GM18868 (cell line): Measurements from ENCODE around the gene LRRC66.

Source experiments
- ATAC-seq: cut with Tn5 transposase; IDR thresholded peaks from one replicate; pipeline ENCODE4 v1.9.1; 2021; ENCODE audit warnings: mild to moderate bottlenecking, moderate library complexity; ENCODE audit not compliant: unreplicated experiment

LRRC66 gene

DNA sequence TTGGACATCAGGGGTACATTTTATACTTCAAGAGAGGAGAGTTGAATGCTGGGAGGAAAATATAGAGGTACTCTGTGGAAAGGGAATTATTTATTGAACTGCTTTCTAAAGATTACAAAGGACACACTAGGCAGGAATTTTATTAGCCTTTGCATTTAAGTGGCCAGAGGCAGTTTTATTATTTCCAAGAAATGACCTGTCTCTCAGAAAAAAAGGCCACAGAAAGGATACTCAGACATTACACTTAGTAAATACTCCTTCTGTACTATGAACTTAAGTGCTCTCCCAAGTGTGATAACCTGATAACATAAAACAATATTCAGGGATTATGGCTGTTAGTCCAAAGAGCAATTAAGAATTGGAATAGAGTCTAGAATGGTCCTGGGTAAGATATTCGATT is 7.5 kb downstream of the LRRC66 start:
- ATAC-seq = no peak

DNA sequence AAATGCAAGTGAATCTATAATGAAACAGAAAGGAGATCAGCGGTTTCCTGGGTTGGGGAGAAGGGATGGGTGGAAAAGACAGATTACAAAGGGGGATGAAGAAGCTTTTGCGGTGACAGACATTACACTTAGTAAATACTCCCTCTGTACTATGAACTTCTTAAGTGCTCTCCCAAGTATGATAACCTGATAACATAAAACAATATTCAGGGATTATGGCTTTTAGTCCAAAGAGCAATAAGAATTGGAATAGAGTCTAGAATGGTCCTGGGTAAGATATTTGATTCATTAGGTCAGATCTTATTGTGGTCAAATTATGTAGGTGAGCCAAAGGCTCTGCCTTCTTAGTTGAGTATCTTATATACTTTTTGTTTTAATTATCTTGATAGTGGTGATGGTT is 9.2 kb downstream of the LRRC66 start:
- no peak for ATAC-seq

- no peak for ATAC-seq
Observed at GRCh38 chr4:52006887-52007286, 13.3 kb downstream of the LRRC66 start.

DNA sequence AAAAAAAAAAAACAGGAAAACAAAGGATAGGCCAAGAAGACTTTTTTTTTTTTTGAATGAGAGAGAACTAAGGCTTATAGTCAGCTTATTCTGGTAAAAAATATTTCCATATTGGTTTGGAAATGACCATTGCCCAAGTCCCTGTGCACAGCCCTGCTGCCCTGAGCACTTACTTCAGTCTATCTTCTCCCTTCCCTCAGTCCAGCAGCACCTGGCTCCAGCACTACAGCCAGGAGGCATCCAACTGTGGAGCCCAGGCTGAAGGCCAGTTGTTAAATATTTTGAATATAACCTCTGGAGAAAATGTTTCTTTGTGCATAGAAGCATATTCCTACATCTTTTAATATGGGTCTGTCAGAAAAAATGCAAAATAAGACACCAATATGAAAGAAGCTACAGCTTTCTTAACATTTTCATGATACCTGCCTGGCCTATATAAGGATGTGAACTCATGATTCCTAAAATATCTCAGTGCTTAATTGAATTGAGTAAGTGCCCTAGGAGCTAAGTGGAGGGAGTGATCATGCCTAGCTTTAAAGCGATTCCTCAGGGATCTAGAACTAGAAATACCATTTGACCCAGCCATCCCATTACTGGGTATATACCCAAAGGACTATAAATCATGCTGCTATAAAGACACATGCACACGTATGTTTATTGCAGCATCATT is 14.4 kb downstream of the LRRC66 start:
- ATAC-seq = no peak

GRCh38 chr4:52004414-52004813 is 15.7 kb downstream of the LRRC66 start:
- ATAC-seq = no peak

DNA sequence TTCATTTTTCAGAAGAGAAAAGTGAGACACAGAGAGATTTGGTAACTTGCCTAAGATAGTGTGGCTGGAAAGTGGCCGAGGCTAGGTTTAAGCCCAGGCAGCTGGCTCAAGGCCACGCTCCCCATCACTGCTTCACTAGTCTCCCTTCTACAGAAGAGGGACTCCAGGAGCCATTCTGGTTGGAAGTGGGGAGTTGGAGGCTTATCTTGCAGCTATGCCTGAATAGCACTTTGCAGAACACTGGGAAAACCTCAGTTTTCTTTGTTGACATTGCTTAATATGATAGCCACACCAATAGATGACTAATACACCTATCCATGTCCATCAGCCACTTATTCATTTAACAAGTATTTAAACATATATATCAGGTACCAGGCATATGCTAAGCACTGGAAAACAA is 18.5 kb downstream of the LRRC66 start:
- ATAC-seq = no peak

DNA sequence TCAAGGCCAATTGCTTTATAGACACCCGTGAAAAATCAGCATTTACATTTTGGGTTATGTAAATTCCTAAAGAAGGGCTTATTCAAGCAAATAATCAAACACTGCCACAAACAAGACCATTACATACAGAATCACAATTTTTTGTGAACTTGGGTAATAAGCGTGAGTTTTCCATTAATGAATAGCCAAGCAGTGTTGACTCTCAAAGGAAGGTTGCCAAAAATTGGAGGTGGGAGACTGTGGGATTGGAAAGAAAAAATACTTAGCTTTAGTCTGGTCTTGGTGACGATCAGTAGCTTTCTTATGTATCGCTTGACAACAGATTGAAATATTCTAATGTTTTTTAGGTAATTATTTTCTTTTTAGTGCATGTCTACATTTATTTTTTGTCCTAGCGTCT is 20.9 kb downstream of the LRRC66 start:
- no peak for ATAC-seq

- ATAC-seq = no peak
Observed at GRCh38 chr4:51998837-51999236, 21.3 kb downstream of the LRRC66 start.

DNA sequence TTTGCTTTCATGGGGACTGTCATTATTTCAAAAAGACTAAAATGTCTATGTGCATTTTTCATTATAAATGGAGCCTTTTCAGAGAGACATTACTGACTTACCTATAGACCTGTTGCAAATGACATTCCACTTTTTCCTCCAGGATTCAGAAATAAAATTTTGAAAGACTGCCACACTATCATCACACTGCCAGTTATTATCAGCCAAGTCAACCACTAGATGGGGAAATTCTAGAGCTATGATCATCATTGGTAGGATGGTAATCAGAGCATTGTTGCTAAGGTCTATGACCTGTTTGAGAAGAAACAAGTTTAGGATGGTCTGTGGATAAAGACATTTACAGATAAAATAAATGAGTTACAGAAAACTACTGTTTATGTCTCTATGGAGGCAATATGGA is 22.5 kb downstream of the LRRC66 start:
- no peak for ATAC-seq

DNA sequence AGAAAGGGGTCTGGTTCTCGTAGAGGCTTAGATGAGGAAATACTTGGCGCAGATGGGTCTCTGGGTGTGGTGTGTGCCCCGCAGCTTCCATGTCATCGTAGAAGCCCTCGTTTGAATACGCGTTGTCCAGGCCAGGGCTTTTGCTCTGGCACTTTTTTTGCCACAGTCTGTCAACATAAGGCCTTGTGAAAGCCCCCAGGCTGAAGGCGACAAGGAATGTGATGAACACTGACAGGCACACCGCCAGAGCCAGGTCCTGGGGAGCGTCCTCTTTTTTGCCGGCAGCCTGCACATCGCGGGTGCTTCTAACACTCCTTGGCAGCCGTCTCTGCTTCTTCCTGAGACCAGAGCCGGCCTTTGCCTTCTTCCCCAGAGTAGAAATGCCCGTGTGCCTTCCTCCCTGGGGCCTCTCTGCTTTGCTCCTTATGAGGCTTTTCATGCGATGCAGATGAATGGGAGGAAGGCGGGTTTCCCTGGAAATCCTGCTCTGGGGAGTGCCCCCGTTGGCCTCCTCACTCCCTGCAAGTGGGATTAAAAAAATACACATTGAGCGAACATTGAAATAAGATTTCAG is 24.4 kb downstream of the LRRC66 start:
- no peak for ATAC-seq

DNA sequence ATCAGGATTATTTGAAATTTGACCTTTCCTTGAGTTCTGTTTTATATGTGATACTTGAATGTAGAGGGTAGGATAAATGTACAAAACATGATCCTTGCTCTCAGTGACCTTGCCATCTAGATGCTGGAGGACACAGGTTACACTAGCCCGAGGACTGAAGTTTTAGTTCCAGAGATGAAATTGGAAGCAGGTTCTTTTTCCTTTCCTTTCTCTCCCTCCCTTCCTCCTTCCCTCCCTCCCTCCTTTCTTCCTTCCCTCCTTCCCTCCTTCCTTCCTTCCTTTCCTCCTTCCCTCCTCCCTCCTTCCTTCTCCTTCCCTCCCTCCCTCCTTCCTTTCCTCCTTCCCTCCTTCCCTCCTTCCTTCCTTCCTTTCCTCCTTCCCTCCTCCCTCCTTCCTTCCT is 54.3 kb downstream of the LRRC66 start:
- no peak for ATAC-seq

- no peak for ATAC-seq
Observed at GRCh38 chr4:51963841-51964517, 56.2 kb downstream of the LRRC66 start.

- no peak for ATAC-seq
Observed at GRCh38 chr4:51960486-51960885, 59.7 kb downstream of the LRRC66 start.

- ATAC-seq = no peak
Observed at GRCh38 chr4:51958199-51958968, 61.8 kb downstream of the LRRC66 start.
